Posterior vena cava (tissue), 2 donors: ENCODE results near the gene ST7. TPM values are rescaled to one million over a fixed set of nuclear protein-coding genes. Genes with fewer than 3 reads are reported as not detected.

ENCODE experiments used
- DNase-seq: peaks from one replicate; pipeline ENCODE4 v3.0.0-alpha.2; 2020; ENCODE audit warnings: low spot score
- intact Hi-C, 2 donors: fragments of 100-400 bp; cut with DNase I; formaldehyde crosslinking; loops; one replicate each; pipeline versions ENCODE4 v1.14.1 to v1.14.2; 2022 to 2023
- total RNA-seq, 2 donors: library from RNA; stranded (reverse); fragmentation: NEBNext Ultra II Directional; extraction: Animal tissue kit (Norgen Biotek cat#: 25700); gene quantifications; one replicate each; pipeline ENCODE4 v1.2.1, GENCODE V29; 2021
- donor health status: DM: yes; HTN: yes; CAD: no.
- donor health status: DM: yes; HTN: yes; CAD: no.

Gene ST7
- total RNA-seq, 2 donors from 2014 or later, result 14.9 to 16.2 TPM

GRCh38 chr7:117043108-117043825 is 90.0 kb downstream of the ST7 start:
- no peak for DNase-seq
- intact Hi-C loops, result no loop called here

- no peak for DNase-seq
- intact Hi-C loops, result no loop called here
These were observed 91.4 kb downstream of the ST7 start for GRCh38 chr7:117044664-117045063.

GRCh38 chr7:117045927-117046710 is 92.8 kb downstream of the ST7 start:
- no peak for DNase-seq
- intact Hi-C loops, result no loop called here

DNA sequence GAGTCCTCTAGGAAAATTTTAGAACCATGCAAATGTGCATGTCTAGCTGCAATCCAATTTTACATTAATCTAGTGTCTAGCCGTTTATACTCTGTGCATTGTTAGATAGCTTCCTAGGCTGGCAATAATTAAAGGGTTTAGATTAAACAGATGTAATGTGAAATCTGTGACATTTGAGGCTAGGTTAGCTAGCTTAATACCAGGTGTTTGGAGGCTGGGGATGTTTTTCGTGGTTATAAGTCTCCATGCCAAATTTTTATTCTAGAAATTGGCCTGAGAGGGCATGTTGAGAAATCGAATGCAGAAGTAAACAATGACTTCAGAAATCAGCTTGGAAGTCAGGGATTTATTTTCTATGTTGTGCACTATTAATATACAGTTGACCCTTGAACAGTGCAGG is 94.2 kb downstream of the ST7 start:
- DNase-seq, result no peak
- intact Hi-C loops, result no loop called here

GRCh38 chr7:117048114-117048866 is 95.0 kb downstream of the ST7 start:
- no peak for DNase-seq
- intact Hi-C loops, result no loop called here

DNA sequence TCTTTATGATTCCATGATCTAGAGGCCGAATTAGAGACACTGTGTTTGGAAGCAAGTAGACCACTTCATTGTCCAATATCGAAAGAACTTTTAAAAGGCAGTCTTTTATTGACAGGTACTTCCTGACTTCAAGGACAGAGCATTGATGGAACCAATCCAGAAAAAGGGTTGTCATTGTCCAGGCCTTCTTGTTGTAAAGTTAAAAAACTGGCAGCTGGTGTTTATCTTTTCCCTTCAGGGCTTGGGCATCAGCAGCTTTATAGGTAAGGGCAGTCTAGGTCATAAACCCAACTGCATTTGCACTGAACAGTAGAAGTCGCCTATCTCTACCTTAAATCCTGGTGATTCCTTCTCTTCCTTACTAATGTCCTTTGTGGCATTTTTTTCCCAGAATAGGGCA is 95.6 kb downstream of the ST7 start:
- intact Hi-C loops, result no loop called here
- no peak for DNase-seq

DNA sequence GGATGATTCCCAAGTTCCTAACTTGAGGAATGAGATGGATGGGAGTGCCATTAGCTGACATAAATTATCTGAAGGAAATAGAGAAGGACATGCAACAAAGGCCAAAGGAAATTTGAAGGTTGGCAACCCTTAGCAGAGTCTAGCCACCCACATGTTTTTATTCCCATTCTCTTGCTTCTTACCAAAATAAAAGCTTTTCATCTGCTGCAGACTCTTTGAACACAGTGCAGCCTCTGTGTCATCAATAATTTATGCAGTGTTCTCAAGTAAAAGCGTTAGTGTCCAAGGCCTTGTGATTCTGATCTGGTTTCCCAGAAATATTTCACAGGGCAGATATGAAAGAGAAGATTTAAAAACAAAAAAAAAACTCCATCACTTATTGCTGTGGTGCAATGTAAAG is 98.5 kb downstream of the ST7 start:
- no peak for DNase-seq
- intact Hi-C loops, result no loop called here

GRCh38 chr7:117053432-117053831 is 100.1 kb downstream of the ST7 start:
- intact Hi-C loops, result no loop called here
- no peak for DNase-seq

DNA sequence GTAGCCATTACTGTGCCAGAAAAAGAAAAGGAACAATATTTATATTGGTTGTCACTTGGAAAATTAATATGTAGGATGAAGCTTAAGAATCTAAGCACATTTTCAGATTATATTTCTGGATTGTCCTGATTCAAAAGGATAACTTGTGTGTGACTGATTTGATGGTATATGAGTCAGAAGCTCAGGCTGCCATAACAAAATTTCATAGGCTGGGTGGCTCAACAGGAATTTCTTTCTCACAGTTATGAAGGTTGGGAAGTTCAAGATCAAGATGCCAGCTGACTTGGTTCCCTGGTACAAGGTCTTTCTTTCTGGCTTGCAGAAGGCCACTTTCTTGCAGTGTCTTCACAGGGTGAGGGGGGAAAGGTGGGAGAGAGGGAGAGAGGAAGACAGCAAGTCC is 108.5 kb downstream of the ST7 start:
- DNase-seq, result no peak
- intact Hi-C loops, result no loop called here

DNA sequence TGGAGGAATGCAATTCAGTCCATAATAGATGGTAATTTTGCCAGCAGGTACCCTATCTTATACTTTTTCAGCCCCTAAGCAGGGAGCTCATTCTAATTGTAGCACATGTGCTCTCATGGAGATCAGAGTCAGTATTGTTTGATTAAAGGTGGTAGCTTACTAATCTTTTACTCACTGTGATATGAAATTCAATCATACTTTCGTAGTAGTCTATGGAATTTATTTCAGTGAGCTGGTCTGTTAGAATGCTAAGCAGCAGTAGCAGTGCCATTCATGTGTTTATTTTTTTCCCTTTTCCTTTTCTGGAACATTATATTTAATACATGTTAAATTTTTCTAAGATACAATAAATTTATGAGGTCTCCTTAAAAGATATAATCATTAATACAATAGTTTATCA is 109.0 kb downstream of the ST7 start:
- no peak for DNase-seq
- intact Hi-C loops, result no loop called here

DNA sequence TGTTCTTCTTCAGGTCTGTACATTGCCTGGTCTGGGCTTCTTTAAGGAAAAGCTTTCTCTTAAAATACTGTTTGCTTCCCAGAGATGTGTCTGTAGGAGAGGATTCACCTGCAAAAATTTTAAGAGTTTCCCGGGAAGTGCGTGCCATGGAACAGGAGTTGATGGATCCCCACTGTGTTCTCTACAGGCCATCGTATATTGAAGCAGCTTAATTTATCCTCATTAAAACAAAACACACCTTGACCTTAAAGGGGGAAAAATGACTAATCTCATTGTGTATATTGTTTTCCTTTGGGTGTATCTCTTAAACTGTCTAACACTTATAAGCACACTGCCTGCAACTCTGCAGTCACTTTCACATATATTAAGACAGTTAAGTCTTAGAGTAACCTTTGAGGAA is 111.4 kb downstream of the ST7 start:
- DNase-seq, result no peak

GRCh38 chr7:117065571-117066150 is 112.4 kb downstream of the ST7 start:
- DNase-seq, result no peak
- intact Hi-C loops, result no loop called here

More for the DNA sequence above, 111.4 kb downstream of the ST7 start:
- intact Hi-C loops, result no loop called here

DNA sequence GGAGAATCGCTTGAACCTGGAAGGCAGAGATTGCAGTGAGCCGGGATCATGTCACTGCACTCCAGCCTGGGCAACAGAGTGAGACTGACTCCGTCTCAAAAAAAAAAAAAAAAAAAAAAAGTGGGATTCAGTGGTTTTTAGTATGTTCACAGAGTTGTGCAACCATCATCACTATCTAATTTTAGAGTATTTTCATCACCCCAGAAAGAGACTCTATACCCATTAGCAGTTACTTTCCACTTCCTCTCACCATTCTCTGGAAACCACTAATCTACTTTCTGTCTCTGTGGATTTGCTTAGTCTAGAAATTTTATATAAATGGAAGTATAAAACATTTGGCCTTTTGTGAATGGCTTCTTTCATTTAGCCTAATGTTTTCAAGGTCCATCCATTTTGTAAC is 113.4 kb downstream of the ST7 start:
- intact Hi-C loops, result no loop called here
- no peak for DNase-seq

- intact Hi-C loops, result no loop called here
- DNase-seq, result no peak
These were observed 114.0 kb downstream of the ST7 start for GRCh38 chr7:117067340-117067739.

- intact Hi-C loops, result no loop called here
- DNase-seq, result no peak
These were observed 115.3 kb downstream of the ST7 start for GRCh38 chr7:117068511-117069145.

DNA sequence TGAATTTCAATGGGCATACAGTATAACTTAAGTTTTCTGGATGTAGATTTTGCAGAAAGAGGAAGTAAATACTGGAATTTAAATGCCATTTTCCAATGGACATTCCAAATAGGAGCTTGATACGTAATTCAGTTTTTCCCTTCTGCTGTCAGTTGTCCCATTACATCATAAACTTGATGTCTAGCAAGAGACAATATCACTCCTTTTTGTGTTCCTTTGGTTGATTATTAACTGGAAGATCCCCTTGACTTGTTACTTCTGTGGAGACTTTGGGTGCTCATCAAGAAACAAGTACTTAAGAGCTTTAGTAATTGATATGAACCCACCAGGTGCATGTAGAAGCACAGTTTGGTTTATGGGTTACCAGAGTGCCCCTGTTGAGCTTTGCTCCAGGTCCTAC is 116.1 kb downstream of the ST7 start:
- intact Hi-C loops, result no loop called here

DNA sequence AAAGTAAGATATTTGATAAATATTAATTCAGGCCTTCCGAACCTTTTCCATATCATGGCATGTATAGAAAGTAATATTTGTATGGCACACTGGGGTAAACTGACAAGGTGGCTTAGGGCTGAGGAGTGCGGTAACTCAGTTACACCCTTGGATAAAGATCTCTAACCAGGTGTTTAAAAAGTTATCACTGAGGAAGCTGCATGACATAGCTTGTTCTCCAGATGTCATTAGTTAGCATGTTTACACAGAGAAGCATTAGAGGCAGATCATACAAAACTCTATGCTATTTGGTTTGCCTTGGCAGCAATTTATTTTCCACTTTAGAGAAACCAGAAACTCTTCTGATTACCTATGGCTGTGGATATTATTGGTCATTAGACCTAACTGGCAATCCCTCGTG is 118.2 kb downstream of the ST7 start:
- no peak for DNase-seq
- intact Hi-C loops, result no loop called here

More for the DNA sequence above, 116.1 kb downstream of the ST7 start:
- DNase-seq, result no peak

DNA sequence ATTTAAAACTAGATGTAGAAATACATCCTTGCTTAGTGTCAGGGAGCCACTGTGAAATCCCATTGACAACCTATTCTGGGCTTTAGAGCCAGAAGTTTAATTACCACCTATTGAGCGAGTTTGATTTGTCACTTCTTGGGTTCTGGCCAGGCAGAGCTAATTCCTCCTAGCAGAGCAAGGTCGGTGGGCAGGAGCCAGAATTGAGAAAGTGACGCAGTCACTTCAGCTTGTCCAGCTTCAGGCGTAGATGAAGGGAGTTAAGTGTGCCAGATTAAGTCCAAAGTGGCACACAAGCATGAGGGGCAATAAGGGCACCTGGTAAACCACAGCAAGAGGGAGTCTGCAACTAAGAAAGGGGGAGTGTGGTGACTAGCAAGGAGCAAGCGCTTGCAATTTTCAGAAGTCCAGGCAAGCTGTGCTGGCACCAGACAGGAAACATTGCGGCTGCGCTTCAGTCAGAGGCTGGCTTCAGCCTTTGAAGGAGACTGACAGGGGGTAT is 119.4 kb downstream of the ST7 start:
- intact Hi-C loops, result no loop called here
- DNase-seq, result no peak

GRCh38 chr7:117074378-117074777 is 121.1 kb downstream of the ST7 start:
- DNase-seq, result no peak
- intact Hi-C loops, result no loop called here
